Activated T-cell treated with anti-CD3 and anti-CD28 coated beads for 24 hours (primary cell): ENCODE measurements around the gene ZNF584.

ENCODE experiments used
- DNase-seq: peaks from one replicate; pipeline ENCODE4 v3.0.0-alpha.2; 2020; ENCODE audit warnings: low read depth

Gene ZNF584

DNA sequence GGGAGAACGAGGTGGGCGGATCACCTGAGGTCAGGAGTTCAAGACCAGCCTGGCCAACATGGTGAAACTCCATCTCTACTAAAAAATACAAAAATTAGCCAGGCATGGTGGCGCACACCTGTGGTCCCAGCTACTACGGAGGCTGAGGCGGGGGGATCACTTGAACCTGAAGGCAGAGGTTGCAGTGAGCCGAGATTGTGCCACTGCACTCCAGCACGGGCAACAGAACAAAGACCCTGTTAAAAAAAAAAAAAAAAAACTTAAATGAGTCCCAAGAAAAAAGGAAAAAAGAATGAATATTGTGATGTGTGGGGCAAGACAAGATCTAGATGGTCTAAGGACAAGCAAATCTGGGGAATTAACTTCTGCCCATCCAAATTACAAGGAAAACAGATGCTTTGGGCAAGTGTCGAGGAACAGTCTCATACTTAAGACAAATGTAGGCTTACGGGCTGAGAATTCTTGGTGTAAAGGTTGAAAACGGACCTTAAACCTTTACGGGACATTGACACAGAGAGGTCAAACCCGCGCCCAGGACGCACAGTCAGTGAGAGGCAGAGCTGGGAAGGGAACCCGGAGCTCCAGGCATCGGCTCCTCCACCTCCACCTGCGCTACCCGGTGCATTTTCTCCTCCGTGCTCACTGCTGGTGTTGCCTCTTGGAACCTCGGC, 57.8 kb downstream of the ZNF584 start:
- no peak for DNase-seq

DNA sequence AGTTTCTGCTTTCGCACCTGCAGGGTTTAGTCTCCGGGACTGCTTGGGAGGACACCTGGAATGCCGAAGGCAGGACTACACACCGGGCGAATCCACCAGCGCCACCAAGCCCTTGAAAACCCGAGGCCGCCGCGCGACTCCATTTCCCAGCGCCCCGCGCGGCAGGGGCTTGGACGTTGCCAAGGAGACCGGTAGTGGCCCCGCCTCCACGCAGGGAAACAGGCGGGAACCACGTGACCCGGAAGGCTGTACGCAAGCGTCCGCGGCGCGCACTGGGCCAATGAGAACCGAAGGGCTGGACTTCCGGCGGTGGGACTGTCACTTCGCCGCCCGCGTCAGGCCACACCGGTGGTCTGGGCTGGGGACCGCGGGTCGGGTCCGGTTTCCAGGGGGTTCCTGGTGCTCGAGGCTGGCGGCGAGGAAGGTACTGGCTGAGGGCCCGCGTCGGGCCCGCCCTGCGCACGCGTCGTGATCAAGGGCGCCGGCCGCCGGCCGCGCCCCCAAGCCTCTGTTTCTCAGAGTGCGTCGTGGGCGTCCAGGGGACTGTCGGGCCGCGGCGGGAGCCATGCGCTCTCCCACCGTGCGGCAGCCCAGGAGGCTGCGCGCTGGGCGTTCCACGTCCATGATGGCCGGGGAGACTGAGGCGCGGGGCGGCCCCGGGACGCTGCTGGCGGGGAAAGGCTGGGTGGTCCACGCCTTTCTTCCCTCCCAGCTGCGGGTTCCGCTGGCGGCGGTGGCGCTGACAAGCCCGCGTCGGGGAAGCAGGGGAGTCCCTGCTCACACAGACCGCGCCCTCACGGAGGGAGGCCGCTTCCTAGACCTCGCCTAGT, 58.5 kb downstream of the ZNF584 start, which contains the start of gene ZNF324:
Gene ZNF324 (plus strand): TSS at position 321 of the 830 bp plus-strand sequence. CDS start 2,106 bp downstream, outside the sequence.
- DNase-seq: peak; percentile 97
